Measurements from ENCODE around the gene KATNAL2.
"Not testable (repeated sequence)": the region's sequence is repeated elsewhere in the genome, so short reads cannot be mapped to it uniquely, and the experiment has no call there.

KATNAL2 gene

GRCh38 chr18:47034591-47034990 lies 117.2 kb downstream of the KATNAL2 start:
- DNase-seq = not testable (repeated sequence)

DNA sequence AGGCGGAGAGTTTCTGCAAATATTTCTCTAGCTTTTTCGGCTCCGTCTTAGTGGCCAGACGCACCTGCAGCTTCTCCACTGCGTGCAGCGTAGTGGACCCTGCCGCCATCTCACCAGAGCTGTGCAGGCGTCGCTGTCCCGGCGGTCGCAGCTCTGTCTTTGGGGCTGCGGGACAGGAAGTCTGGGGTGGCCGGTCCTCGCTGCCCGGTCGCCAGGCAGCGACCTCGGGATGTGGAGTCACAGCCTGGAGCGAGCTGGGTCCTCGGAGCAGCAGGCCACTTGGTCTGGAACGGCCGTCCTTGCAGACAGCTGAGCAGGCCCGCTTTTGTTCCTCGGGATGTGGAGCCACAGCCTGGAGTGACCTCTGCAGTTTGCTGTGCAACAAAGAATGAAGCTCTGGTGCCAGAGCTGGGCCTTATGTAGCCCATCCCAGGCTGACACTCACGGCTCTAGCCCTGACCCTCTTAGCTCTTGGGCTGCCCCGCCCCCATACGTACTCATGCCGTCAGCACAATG lies 117.8 kb downstream of the KATNAL2 start, which contains the start of gene ELOA2:
Gene ELOA2 (minus strand): TSS at position 466 of the 516 bp plus-strand sequence. CDS start 357 bp downstream, at position 109.
- no peak for DNase-seq

DNA sequence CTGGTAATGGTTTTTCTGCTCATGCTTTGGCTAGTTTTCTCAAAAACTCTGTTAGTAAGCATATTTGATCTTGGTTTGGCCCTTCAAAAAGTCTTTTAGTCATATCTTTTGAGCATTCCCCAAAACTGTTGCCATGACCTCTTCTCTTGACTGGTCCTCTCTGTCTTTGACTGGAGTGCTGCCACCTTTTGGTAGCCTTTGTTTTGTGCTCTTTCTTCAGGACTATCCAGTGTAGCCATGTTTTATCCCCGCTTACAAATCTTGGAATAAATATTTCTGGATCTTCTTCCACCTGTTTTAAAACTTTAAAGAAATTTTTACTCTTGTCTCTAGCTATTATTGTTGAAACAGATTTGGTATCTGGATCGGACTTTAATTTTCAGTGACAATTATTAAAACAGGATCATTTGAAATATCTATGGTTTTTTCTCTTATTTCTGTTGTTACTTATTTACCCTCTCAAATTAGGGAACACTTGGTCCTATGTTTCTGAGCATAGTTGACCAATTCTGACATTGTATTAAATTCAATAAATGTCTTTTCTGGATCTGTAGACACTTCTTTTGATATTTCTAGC lies 119.0 kb downstream of the KATNAL2 start:
- DNase-seq = no peak

- DNase-seq = no peak
Measured at GRCh38 chr18:47036927-47037578, 119.7 kb downstream of the KATNAL2 start.

DNA sequence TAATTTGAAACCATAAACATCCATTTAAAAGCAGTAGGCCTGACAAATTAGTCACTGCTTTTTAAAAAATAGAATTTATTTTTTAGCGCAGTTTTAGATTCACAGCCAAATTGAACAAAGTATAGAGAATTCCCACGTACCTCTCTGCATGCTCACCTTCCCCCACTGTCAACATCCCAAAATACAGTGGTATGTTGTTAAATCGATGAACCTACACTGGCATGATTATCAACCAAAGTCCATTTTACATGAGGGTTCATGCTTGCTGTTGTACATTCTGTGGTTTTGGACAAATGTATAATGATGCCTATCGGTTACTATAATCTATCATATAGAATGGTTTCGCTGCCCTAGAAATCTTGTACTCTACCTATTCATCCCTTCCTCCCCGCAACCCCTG lies 123.6 kb downstream of the KATNAL2 start:
- DNase-seq = no peak

GRCh38 chr18:47050468-47050867 lies 133.1 kb downstream of the KATNAL2 start:
- no peak for DNase-seq

DNA sequence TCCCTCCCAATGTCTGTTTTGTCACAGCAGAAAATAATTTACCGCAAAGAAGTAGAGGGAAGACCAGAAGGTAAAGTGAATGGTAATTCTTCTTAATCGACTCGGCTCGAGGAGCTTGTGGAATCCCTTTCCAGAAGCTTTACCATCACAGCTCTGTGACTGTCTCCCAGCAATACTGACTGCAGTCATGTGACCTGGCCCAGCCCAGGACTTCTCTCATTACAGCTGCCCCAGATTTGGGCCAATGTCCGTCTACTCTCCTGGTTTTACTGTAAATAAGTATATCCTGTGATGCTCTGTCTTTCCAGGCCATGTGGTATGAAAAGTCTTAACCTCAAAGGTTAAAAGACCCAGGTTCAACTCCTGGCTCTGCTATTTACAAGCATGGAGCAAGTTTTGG lies 137.0 kb downstream of the KATNAL2 start:
- DNase-seq = no peak

DNA sequence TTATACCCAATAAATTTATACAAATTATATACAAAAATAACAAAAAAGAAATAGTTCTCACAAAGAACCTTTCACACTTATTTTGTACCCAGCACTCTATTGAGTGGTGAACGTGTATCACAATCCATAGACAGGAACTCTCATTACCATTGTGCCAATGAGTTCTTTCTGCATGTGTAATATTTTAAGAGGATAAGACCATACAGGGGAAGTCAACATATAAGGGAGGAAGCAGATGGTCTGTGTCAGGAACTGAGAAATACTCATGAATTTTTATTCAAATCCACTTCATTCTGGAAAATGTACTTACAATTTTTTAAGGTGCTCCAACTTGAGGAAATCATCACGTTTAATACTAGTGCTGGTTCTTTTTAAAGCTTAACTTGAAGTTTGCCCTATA lies 145.1 kb downstream of the KATNAL2 start:
- DNase-seq = no peak

- DNase-seq = no peak
Measured at GRCh38 chr18:47063096-47063495, 145.7 kb downstream of the KATNAL2 start.

GRCh38 chr18:47067648-47068047 lies 150.2 kb downstream of the KATNAL2 start:
- DNase-seq = no peak

GRCh38 chr18:47075098-47075883 lies 157.9 kb downstream of the KATNAL2 start:
- no peak for DNase-seq

- DNase-seq = no peak
Measured at GRCh38 chr18:47077111-47077510, 159.7 kb downstream of the KATNAL2 start.

GRCh38 chr18:47080872-47081271 lies 163.5 kb downstream of the KATNAL2 start:
- no peak for DNase-seq

GRCh38 chr18:47081578-47081977 lies 164.2 kb downstream of the KATNAL2 start:
- DNase-seq = no peak

- no peak for DNase-seq
Measured at GRCh38 chr18:47087676-47088075, 170.3 kb downstream of the KATNAL2 start.

GRCh38 chr18:47095810-47096209 lies 178.4 kb downstream of the KATNAL2 start:
- no peak for DNase-seq

DNA sequence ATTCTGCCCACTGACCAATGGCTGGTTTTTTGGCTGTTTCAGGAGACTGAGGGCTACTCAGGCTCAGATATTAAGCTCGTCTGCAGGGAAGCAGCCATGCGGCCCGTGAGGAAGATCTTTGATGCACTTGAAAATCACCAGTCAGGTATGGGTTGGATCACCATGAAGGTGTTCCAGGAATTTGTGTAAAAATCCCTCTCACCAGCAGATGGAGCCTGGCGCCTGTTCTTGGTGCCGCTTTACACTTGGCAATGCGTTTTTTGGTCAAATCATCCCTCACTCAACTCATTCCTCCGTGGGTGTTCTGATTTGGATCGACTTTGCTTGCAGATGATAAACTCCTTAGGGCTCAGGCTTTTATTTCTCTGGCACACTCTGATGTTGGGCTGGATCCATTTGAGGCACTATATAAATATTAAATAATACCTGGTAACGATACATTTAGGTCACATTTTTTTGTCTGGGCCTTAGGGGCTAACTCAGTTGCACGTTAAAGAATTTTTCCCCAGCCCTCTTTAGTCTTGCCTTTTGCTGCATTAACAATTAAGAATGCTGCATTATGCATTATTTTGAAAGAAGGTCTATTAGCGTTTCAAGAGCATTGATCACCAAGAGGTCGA lies 182.9 kb downstream of the KATNAL2 start:
- DNase-seq = no peak

DNA sequence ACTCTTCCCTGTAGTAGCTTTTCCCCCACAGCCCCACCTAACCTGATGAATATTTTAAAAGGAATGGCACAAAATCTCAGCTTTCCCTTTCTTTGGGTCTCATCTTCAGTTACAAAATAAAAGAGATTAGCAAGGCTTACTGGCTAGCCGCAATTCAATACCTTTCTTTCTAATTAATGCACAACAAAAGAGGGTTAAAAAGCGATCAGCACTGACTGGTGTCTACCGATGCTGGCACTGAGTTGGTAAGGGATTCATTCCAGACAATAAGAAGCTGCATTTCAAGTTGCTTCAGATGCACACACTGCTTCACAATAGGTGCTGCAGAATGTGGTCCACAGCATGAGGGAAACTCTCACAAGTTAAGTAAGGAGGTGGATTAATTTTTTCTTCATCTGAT lies 191.0 kb downstream of the KATNAL2 start:
- no peak for DNase-seq

GRCh38 chr18:47108998-47109405 lies 191.6 kb downstream of the KATNAL2 start:
- DNase-seq = no peak

GRCh38 chr18:47109720-47110119 lies 192.3 kb downstream of the KATNAL2 start:
- DNase-seq = no peak

- no peak for DNase-seq
Measured at GRCh38 chr18:47110492-47111274, 193.3 kb downstream of the KATNAL2 start.

- DNase-seq = no peak
Measured at GRCh38 chr18:47113796-47114540, 196.6 kb downstream of the KATNAL2 start.

Data from activated gamma-delta T cell (primary cell).